Stimulated activated CD8-positive, alpha-beta memory T cell treated with anti-CD3 and anti-CD28 coated beads, Interleukin-2, amount 100 ng/mL, for 1 hour (primary cell): Measurements from ENCODE around the gene GIMAP2.

Experiments
- DNase-seq, 2 donors: peaks; one replicate each; pipeline ENCODE4 v3.0.0-alpha.2; 2020; ENCODE audit warnings: low read depth in 2 of 2

Gene GIMAP2

DNA sequence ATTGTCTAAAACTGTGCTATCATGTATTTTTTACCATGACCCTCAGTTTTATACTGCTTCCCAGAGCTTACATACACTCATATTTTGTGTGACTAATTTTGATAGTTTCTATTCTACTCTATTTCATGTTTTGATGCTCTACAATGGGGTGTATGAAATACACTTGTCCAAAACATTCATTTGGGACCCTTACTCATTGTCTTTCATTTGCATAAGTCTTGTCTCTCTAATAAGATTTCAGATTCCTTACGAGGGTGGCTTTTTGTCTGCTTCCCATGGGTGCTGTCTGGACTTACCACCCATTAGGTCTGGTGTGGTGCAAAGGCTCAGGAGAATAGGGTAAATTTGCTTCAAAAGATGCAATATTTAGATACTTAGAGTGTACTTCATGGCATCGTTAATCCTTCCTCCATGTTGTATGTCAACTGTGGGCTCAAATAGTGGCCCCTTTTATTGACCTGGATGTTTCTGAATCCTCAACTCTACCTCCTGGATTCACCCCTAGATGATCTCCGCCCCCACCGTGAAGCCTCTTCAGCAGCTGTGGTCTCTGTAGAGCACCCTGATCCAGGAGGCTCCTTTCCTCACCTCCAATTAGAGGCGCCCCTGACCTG, 48.1 kb downstream of the GIMAP2 start:
- DNase-seq = no peak

DNA sequence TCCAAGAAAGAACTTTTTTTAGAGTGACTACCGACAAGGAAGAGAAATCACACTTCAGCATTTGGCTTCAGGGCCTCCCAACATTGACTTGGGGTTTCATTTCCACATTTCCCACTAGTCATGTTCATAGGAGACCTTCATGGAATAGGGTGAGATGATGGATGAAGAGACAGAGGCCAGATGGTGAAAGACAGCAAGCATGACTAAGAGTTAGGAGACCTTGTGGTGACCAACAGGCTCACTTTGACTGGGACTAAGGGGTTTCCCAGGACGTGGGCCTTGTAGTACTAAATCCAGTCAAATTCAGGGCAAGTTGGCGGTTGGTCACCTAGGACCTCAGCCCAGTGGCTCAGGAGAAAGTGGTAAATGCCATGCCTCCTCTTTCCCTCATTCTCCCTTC, 48.7 kb downstream of the GIMAP2 start:
- no peak for DNase-seq

DNA sequence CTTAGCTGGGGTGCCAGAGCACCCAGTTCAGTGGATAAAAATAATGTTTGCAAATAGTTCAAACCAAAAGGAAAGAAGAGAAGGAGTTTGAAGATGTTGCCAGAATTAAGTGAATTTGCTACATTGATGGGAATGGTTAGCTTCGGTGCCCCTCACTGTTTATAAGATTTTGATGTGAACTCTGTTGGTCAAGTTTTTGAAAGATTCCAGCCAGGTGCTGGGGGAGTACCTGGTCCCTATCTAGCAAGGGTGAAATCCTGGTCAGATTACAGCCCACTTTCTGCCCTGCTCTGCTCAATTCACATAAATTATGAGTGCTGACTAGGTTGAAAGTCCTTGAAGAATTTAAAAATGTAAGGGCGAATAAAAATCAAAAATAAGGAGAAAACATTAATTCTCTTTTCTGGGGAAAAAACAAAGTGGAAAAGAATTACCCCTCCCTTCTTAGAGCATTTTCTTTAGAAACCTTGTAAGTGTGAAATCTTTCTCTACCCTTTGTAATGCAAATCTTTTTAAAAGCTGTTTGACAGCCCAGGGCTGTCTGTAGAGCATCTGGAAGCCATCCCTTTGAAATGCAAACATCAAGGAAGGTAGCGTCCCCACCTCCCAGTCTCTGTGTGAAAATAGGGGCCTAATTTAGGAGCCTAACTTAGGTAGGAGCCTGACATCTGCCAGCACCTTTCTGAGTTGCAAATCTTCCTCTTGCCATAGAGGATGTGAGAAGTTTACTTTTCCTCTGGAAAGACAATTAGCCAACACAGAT, 50.3 kb downstream of the GIMAP2 start:
- no peak for DNase-seq

GRCh38 chr7:150736864-150737263, 51.4 kb downstream of the GIMAP2 start:
- no peak for DNase-seq

DNA sequence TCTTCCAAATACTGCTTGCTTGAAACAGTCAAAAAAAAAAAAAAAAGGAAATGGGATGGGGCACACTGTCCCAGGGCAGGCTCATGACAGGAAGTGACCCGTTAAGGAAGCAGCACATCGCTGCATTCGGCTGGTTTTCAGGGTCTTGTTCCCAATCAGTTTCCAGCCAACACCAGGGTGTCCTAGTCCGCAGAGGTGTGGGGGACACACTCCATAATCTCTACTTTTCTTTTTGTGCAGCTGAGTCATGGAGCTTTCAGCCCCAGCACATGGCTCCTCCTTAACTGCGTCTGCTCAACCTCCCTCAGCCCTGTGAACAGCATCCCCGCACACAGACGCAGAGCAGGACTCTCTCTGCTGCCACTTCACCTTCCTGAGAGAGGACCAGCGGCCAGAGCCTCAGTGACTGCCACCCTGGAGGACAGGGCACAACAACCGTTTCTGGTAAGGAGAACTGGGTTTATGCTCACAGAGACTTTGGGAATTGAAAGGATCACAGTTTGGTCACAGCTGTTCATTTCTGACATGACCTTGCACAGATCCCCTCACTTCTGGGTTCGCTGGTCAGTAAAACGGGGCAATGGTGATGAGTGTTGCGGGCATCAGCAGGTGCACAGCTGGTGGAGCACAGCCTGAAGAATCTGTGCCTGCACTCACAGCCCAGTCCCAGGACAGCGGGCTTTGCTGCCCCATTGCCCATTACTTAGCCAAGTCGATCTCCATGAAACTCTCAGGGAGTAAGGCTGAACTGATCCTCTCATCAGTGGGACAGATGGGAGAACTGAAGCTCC, 52.0 kb downstream of the GIMAP2 start, which contains the start of gene GIMAP5:
Gene GIMAP5 (plus strand): TSS at position 154 of the 791 bp plus-strand sequence. CDS start 3,467 bp downstream, outside the sequence.
- DNase-seq = peak in 1 of 2 donors; percentile 29

DNA sequence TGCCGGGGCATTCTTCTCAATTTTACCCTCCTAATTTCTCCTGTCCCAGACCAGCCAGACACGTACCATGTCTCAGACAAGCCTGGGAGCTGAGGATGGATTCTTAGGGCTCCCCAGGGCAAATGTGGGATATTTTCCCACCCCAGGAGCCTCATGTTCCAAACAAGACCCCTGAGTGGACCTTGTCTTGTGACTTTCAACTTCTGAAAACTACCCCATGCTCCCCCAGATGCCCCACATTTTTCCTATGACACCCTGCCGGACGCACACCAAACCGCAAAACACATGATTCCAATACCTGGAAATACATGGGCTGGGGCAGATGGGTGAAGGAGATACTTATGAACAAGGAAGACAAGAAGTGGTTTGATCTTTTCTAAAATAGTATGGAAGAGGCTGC, 52.6 kb downstream of the GIMAP2 start:
- no peak for DNase-seq

- DNase-seq = no peak
These were observed 53.1 kb downstream of the GIMAP2 start for GRCh38 chr7:150738591-150739001.

- no peak for DNase-seq
These were observed 53.5 kb downstream of the GIMAP2 start for GRCh38 chr7:150739033-150739432.

GRCh38 chr7:150740053-150740452, 54.5 kb downstream of the GIMAP2 start:
- DNase-seq = no peak

DNA sequence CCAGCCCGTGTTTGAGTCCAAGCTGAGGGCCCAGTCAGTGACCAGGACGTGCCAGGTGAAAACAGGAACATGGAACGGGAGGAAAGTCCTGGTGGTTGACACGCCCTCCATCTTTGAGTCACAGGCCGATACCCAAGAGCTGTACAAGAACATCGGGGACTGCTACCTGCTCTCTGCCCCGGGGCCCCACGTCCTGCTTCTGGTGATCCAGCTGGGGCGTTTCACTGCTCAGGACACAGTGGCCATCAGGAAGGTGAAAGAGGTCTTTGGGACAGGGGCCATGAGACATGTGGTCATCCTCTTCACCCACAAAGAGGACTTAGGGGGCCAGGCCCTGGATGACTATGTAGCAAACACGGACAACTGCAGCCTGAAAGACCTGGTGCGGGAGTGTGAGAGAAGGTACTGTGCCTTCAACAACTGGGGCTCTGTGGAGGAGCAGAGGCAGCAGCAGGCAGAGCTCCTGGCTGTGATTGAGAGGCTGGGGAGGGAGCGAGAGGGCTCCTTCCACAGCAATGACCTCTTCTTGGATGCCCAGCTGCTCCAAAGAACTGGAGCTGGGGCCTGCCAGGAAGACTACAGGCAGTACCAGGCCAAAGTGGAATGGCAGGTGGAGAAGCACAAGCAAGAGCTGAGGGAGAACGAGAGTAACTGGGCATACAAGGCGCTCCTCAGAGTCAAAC, 56.9 kb downstream of the GIMAP2 start:
- no peak for DNase-seq
